NB4 (cell line): ENCODE measurements around the gene KCNQ1.

Source experiments
- CTCF ChIP-seq: IDR thresholded peaks from one replicate; pipeline ENCODE4 v1.5.1; 2012; ENCODE audit warnings: low read depth, low read length
- MAX ChIP-seq: IDR thresholded peaks from 2 replicates; pipeline ENCODE4 v1.6.1; 2011; ENCODE audit warnings: low read depth, low read length
- POLR2A ChIP-seq: IDR thresholded peaks from 2 replicates; pipeline ENCODE4 v1.6.1; 2011; ENCODE audit warnings: mild to moderate bottlenecking; ENCODE audit not compliant: insufficient read length; ENCODE audit errors: extremely low read depth

- TF ChIP-seq MAX (no peak), CTCF (no peak), POLR2A (no peak)
These were observed 344.5 kb downstream of the KCNQ1 start for GRCh38 chr11:2789331-2789730.
